ENCODE results near the gene CLEC2L. TPM values are rescaled to one million over a fixed set of nuclear protein-coding genes. Genes with fewer than 3 reads are reported as not detected.

Gene CLEC2L
- total RNA-seq, 6 donors from 2014 or later: not detected

GRCh38 chr7:139496528-139496927 is 27.0 kb upstream of the CLEC2L start:
- peaks cover 4 to 11% (median 8%) of the 10 kb centered on the region in 4 donors for H3K4me1 ChIP-seq
- H3K36me3 ChIP-seq: no peaks in the 10 kb centered on the region
- 96% methylated on average over 9 to 10 of the region's 10 CpGs for WGBS, 2 donors
- H3K27me3 ChIP-seq: no peaks in the 10 kb centered on the region
- H3K4me3 ChIP-seq: no peak overlapping the region
- no peak for DNase-seq
- ATAC-seq (ENCODE audit: low FRiP score in 2 of 2): no peak
- no peak overlapping the region for H3K27ac ChIP-seq
- TF ChIP-seq EP300 (IDR thresholded peaks at IDR 0.05) (no peak), POLR2A (IDR thresholded peaks at IDR 0.05) (no peak), POLR2AphosphoS5 (IDR thresholded peaks at IDR 0.05) (no peak), CTCF (IDR thresholded peaks at IDR 0.05) (no peak)
- H3K9me3 ChIP-seq: peaks cover 0 to 11% (median 7%) of the 10 kb centered on the region in 4 donors

GRCh38 chr7:139500770-139501138 is 22.7 kb upstream of the CLEC2L start:
- DNase-seq: no peak
- Histone ChIP-seq H3K9me3 (no peaks in the 10 kb centered on the region), H3K4me1 (peaks cover 4 to 11% (median 8%) of the 10 kb centered on the region in 4 donors), H3K36me3 (no peaks in the 10 kb centered on the region), H3K4me3 (no peak overlapping the region), H3K27ac (no peak overlapping the region), H3K27me3 (no peaks in the 10 kb centered on the region)
- TF ChIP-seq POLR2AphosphoS5 (IDR thresholded peaks at IDR 0.05) (no peak), EP300 (IDR thresholded peaks at IDR 0.05) (no peak), POLR2A (IDR thresholded peaks at IDR 0.05) (no peak), CTCF (IDR thresholded peaks at IDR 0.05) (no peak)
- WGBS, 2 donors: 94 to 97% methylated on average over 7 of the region's 7 CpGs
- ATAC-seq (ENCODE audit: low FRiP score in 2 of 2): no peak

- H3K36me3 ChIP-seq: no peaks in the 10 kb centered on the region
- peaks cover 4 to 11% (median 8%) of the 10 kb centered on the region in 4 donors for H3K4me1 ChIP-seq
- TF ChIP-seq POLR2AphosphoS5 (IDR thresholded peaks at IDR 0.05) (no peak), CTCF (IDR thresholded peaks at IDR 0.05) (no peak), POLR2A (IDR thresholded peaks at IDR 0.05) (no peak), EP300 (IDR thresholded peaks at IDR 0.05) (no peak)
- no peaks in the 10 kb centered on the region for H3K9me3 ChIP-seq
- WGBS, 2 donors: 91 to 92% methylated on average over 22 of the region's 22 CpGs
- ATAC-seq (ENCODE audit: low FRiP score in 2 of 2) (no peak), DNase-seq (peak in 1 of 2 donors; percentile 65)
- H3K27me3 ChIP-seq: no peaks in the 10 kb centered on the region
- H3K27ac ChIP-seq: no peak overlapping the region
- no peak overlapping the region for H3K4me3 ChIP-seq
Measured at GRCh38 chr7:139502226-139502625, 21.3 kb upstream of the CLEC2L start.

- no peaks in the 10 kb centered on the region for H3K36me3 ChIP-seq
- no peaks in the 10 kb centered on the region for H3K27me3 ChIP-seq
- 81 to 93% methylated on average over 8 to 9 of the region's 9 CpGs for WGBS, 2 donors
- no peak overlapping the region for H3K27ac ChIP-seq
- no peak for DNase-seq
- TF ChIP-seq POLR2A (IDR thresholded peaks at IDR 0.05) (no peak), POLR2AphosphoS5 (IDR thresholded peaks at IDR 0.05) (no peak), EP300 (IDR thresholded peaks at IDR 0.05) (no peak), CTCF (IDR thresholded peaks at IDR 0.05) (peak in 2 of 6 experiments; percentile 9 to 13)
- peaks cover 0 to under 1% (median 0%) of the 10 kb centered on the region in 4 donors for H3K4me1 ChIP-seq
- H3K9me3 ChIP-seq: no peaks in the 10 kb centered on the region
- H3K4me3 ChIP-seq: no peak overlapping the region
- ATAC-seq (ENCODE audit: low FRiP score in 2 of 2): no peak
Measured at GRCh38 chr7:139505563-139505962, 17.9 kb upstream of the CLEC2L start.

GRCh38 chr7:139509535-139509934 is 13.9 kb upstream of the CLEC2L start:
- Histone ChIP-seq H3K27me3 (no peaks in the 10 kb centered on the region), H3K4me3 (no peak overlapping the region), H3K36me3 (no peaks in the 10 kb centered on the region), H3K9me3 (no peaks in the 10 kb centered on the region), H3K4me1 (no peaks in the 10 kb centered on the region), H3K27ac (no peak overlapping the region)
- no peak for DNase-seq
- 93% methylated on average over 2 of the region's 2 CpGs for WGBS, 2 donors
- TF ChIP-seq EP300 (IDR thresholded peaks at IDR 0.05) (no peak), POLR2A (IDR thresholded peaks at IDR 0.05) (no peak), CTCF (IDR thresholded peaks at IDR 0.05) (no peak), POLR2AphosphoS5 (IDR thresholded peaks at IDR 0.05) (no peak)
- no peak for ATAC-seq (ENCODE audit: low FRiP score in 2 of 2)
